GM18868 (cell line): ENCODE results near the gene VSTM2L.

ENCODE experiments used
- ATAC-seq: cut with Tn5 transposase; IDR thresholded peaks from one replicate; pipeline ENCODE4 v1.9.1; 2021; ENCODE audit warnings: mild to moderate bottlenecking, moderate library complexity; ENCODE audit not compliant: unreplicated experiment

The VSTM2L gene

GRCh38 chr20:37878835-37879599, 23.9 kb upstream of the VSTM2L start:
- ATAC-seq: no peak

DNA sequence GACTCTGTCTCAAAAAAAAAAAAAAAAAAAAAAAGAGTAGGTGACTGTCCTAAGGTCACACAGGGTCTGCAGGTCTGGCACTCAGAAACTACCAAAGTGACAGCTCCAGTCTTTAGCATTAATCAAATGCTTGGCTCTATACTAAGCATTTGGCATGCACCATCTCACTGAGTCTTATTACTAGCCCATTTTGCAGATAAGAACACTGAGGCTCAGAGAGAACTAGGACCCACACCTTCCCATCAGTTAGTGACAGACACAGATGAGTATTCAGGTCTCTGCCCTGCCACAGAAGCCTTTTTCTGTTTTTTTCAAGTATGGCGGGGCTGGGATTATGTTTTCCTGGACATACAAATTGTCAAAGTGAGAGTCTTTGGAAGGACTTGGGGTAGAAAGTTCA, 23.1 kb upstream of the VSTM2L start:
- no peak for ATAC-seq

DNA sequence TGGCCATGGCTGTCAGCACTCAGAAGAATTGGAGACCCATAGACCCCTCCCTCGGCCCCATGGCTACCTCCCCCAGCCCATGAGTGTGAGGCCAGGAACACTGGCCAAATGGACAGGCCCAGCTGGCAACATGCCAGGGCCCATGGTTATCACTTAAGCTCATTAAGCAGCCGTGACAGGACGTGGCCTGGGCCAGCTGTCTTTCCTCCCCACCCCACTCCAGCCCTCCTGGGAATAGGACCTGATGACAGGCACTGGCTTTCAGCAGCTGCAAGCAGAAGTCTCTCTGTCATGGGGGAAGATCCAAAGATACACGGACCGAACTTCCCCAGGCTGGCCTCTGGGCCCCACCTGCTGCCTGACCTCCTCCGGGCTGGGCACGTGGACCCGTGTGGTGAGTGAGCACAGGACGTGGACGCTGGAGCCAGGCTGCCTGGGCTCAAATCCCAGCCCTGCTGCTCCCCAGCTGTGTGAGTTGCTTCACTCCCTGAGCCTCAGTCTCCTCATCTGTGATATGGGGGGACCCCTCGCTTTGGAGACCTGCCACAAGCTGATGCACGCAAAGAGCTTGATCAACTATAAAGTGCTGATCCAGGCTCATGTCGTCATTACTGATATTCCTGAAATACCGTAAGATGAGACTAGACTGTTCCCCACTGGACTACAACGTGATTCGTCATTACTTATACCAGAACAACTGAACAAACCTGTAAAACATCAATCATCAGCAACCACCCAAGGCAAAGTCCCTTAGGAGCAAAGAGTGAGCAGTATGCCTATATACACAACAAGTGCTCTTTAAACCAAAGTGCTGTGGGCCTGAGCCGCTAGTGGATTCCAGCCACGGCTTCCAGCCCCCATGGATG, 22.0 kb upstream of the VSTM2L start:
- no peak for ATAC-seq

- no peak for ATAC-seq
Observed at GRCh38 chr20:37881601-37882343, 21.2 kb upstream of the VSTM2L start.

DNA sequence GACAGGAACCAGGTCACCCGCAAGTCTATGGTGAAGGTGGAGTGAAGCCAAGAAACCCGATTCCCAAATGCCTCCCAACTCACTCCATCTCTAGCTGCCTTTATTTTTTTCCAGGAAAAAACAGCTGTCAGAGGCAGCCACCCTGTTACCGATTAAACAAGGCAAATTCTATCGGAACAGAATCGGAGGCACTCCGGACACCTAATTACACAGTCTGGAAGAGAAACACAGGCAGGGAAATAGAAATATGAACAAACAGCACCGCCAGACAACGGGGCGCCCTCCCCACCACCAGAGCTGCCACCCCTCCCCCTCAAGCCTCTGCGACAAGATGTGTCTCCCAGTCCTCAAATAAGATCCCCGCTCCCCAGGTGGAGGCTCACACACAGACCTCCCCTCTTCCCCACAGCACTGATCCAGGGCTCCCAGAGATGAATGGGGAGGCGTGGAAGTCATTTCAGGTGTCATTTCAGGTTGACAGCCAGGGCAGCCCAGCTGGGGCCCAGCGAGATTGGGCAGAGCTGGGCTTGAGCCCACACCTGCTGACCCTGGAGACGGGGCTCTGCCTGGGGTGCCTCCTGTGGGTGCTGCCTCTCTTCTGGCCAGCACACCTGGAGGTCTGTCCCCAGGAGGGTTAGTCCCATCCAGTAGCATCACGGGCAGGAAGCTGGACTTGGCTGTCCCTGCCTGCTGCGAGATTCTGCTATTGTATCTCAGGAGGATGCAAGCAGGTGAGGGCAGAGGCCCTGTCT, 19.8 kb upstream of the VSTM2L start:
- ATAC-seq: no peak

DNA sequence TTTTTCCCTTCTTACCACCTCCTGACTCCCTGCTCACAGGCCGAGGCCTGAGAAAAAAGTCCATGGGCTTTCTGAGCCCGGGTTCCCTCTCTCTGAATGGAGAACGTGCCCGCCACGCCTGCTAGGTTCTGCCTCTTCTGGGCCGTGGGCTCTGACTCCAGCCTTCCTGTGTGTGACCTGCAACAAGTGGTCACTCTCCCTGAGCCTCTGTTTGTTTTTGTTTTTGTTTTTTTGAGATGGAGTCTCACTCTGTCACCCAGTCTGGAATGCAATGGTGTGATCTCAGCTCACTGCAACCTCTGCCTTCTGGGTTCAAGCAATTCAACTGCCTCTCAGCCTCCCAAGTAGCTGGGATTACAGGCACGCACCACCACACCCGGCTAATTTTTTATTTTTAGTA, 17.9 kb upstream of the VSTM2L start:
- ATAC-seq: no peak

GRCh38 chr20:37885593-37886503, 17.1 kb upstream of the VSTM2L start:
- ATAC-seq: no peak

- no peak for ATAC-seq
Observed at GRCh38 chr20:37886851-37887297, 16.1 kb upstream of the VSTM2L start.

- no peak for ATAC-seq
Observed at GRCh38 chr20:37888641-37889040, 14.3 kb upstream of the VSTM2L start.

- ATAC-seq: no peak
Observed at GRCh38 chr20:37890108-37890507, 12.8 kb upstream of the VSTM2L start.

- ATAC-seq: no peak
Observed at GRCh38 chr20:37890643-37891042, 12.3 kb upstream of the VSTM2L start.

DNA sequence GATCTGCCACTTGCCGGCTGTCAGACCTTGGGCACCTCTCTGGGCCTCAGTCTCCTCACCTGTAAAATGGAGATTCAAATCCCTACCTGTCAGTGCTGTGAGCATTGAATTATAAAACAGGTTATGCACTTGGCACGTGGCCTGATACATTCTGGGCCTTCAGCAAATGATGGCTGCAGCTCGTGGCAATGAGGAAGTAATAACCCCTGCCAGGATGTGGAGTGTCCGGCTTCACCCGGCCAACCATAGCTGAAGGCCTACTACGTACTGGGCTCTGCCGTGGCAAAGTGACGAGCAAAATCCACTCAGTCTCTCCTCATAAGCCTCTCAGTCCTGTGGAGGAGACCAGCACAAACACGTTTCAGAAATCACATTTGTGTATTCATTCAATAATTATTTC, 10.9 kb upstream of the VSTM2L start:
- no peak for ATAC-seq

DNA sequence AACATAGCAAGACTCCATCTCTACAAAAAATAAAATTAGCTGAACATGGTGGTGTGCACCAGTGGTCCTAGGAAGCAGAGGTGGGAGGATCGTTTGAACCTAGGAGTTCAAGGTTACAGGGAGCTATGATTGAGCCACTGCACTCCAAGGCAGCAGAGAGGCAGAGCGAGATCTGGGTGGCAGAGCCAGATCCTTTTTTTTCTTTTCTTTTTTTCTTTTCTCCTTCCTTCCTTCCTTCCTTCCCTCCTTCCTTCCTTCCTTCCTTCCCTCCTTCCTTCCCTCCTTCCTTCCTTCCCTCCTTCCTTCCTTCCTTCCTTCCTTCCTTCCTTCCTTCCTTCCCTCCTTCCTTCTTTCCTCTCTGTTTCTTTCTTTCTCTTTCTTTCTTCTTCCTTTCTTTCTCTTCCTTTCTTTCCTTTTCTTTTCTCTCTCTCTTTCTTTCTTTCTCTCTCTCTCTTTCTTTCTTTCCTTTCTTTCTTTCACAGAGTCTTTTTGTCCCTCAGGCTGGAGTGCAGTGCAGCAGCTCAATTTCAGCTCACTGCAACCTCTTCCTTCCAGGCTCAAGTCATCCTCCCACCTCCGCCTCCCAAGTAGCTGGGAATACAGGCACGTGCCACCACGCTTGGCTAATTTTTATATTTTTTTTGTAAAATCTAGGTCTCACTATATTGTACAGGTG, 9.2 kb upstream of the VSTM2L start:
- ATAC-seq: no peak

GRCh38 chr20:37894454-37894853, 8.5 kb upstream of the VSTM2L start:
- no peak for ATAC-seq

- no peak for ATAC-seq
Observed at GRCh38 chr20:37895166-37895565, 7.8 kb upstream of the VSTM2L start.

GRCh38 chr20:37896932-37897548, 5.9 kb upstream of the VSTM2L start:
- no peak for ATAC-seq

DNA sequence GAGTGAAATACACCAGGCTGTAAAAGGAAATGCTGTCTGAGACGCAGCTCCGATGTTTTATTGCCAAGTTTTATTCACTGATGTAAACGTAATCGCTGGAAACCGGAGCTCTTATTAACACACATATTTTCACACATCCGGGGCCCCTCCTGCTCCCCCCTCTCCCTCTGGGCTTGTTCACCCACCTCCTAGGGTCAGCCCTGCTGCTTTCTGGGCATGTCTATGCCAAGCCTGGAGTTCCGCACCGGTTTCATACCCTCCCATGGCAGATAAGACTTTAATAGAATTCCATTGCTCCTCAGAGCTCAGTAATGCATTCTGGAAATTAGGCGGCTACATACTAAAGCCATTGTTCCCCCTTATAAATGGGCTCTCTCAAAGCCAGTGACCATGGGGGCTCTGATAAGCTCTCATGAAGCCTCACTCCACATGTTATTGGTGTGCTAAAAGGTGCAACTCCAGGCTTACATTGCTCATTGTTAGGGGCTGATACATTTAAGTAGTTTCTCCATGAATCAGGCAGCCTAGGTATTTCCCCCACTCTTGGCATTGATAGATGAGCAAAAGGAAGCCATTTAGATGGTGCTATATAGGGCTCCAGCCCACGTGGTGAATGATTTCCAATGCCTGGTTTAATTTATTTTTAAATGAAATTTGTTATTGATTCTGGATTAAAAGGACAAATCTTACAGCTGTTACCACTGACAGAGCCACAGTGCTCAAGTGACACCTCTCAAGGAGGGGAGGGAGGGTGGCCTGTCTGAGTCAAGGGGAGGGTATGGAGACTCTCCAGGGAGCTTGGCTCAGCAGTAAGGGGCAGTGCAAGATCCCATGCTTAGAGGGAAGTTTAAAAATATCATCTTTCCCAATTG, 4.5 kb upstream of the VSTM2L start:
- no peak for ATAC-seq
